Posterior cingulate gyrus (tissue), 11 donors: ENCODE measurements around the gene CLPTM1L.

ENCODE experiments used
- DNase-seq, 10 donors: peaks; one replicate each; pipeline versions ENCODE4 v3.0.0 to v3.0.0-alpha.2; 2020 to 2021; ENCODE audit warnings: mixed read lengths in 3 of 10
- intact Hi-C: fragments of 100-400 bp; cut with DNase I; formaldehyde crosslinking; loops from one replicate; pipeline ENCODE4 v1.15.1; 2023

The CLPTM1L gene

GRCh38 chr5:1268056-1268455, 76.8 kb downstream of the CLPTM1L start:
- intact Hi-C loops = no loop called here
- peak in 1 of 10 donors; percentile 67 for DNase-seq
